Mucosa of gallbladder (tissue), 1 donor: Measurements from ENCODE around the gene PDLIM7. TPM values are rescaled to one million over a fixed set of nuclear protein-coding genes. Genes with fewer than 3 reads are reported as not detected.
A peak's percentile ranks its signal among the peaks of the same experiment; 100 is the strongest.

Experiments used
- DNase-seq: peaks from one replicate; pipeline ENCODE4 v3.0.0-alpha.2; 2020; ENCODE audit warnings: low spot score
- total RNA-seq: library from RNA; stranded (reverse); gene quantifications from one replicate; pipeline ENCODE4 v1.2.1, GENCODE V29; 2021
- donor health status: DM: no; HTN: no; CAD: no.

Gene PDLIM7
- total RNA-seq, 1 donor from 2014 or later, result 227 TPM

- no peak for DNase-seq
Measured at GRCh38 chr5:177458912-177459350, 38.5 kb downstream of the PDLIM7 start.

DNA sequence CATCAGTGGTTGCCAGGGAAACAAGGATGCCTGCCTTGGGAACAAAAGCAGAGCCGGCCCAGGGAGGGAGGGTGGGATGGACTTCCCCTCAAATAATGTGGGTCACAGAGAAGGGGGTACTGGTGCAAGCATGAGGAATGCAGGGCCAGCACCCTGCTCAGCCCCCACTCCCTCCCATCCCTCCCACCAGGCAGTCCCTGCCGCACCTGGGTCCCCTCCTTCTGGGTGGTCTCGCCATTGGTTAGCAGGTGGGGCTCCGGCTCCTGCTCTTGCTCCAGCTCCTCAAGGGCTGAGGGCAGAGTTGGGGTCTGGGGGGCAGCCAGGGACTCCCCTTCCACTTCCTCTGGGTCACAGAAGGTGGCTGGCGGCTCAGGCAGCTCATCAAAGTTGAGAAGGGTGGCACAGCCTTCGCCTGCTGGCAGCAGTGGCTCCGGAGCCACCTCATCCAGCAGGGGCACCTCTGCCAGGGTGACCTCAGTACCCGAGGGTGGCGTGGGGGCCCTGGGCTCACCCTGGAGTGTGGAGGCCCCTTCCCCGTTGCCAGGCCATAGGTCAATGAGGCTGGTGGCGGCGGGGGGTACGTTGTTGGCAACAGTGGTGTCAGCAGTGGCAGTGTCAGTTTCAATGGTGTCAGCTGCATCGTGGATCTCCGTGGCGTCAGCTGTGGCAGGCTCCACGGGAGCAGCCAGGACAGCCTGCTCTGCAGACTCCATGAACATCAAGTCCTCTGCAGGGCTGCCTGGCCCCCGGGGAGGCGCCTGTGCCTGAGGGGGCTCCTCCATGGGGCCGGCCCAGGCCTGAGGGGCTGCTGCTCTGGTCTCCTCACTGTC lies 39.3 kb downstream of the PDLIM7 start:
- no peak for DNase-seq

DNA sequence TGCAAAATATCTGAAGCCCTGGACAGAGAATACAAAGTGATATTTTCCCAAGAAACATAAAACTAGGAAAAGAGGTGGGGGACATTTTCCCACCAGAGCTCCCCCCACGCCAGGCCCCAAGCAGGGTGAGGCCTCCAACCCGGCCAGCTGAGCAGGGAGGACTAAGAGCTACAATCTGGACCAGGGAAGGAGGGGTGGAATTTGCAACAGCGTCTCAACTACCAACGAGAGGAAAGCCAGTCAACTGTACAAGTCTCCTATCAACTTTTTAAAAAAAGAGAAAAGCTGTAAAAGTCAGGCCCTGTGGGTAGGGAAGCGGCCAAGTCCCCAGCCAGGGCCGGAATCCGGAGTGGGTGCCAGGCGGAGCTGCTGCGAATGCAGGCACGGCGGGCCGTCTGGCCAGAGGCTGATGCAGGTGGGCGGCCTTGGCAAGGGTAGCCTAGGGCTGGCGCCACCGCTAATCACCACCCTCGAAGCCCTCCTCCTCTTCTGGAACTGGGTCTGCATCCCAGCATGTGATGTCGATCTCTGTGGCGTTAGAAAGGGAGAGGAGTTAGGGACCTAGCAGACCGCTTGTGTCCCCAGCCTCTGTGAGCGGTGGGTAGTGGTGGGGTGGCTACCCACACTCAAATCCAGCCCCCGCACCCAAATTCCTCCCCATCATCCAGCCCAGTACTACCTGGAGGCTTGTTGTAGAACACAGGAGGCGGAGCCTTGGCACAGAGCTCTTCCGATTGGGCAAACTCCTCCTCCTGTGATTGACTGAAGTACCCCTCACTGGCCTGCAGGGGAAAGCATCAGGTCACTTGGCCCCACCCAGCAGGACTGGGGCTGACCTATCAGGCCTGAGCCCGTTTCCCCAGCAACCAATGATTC lies 40.2 kb downstream of the PDLIM7 start:
- DNase-seq, result peak; percentile 71

DNA sequence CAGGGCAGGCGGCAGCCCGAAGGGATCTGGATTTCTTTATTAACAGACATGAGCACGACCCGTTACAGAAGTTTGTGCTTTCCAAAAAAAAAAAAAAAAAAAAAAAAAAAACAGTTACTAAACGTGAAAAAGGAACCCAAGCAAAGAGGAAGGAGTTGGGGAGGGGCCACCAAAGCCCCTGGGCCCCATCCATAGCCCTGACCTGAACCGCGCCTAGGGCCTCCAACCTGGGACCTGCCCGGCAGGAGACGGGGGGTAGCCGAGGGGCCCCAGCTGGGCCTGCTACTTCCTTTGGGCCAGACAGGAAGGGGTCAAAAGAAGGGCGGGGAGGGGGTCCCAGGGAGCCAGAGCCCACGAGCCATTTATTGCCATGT lies 40.8 kb downstream of the PDLIM7 start:
- DNase-seq, result no peak

- peak; percentile 94 for DNase-seq
Measured at GRCh38 chr5:177455661-177456590, 41.5 kb downstream of the PDLIM7 start.

- peak; percentile 85 for DNase-seq
Measured at GRCh38 chr5:177455036-177455660, 42.3 kb downstream of the PDLIM7 start.

GRCh38 chr5:177454397-177455035 lies 42.9 kb downstream of the PDLIM7 start:
- DNase-seq, result peak; percentile 94

GRCh38 chr5:177453852-177454396 lies 43.5 kb downstream of the PDLIM7 start:
- DNase-seq, result no peak

- DNase-seq, result no peak
Measured at GRCh38 chr5:177452688-177453638, 44.4 kb downstream of the PDLIM7 start.

DNA sequence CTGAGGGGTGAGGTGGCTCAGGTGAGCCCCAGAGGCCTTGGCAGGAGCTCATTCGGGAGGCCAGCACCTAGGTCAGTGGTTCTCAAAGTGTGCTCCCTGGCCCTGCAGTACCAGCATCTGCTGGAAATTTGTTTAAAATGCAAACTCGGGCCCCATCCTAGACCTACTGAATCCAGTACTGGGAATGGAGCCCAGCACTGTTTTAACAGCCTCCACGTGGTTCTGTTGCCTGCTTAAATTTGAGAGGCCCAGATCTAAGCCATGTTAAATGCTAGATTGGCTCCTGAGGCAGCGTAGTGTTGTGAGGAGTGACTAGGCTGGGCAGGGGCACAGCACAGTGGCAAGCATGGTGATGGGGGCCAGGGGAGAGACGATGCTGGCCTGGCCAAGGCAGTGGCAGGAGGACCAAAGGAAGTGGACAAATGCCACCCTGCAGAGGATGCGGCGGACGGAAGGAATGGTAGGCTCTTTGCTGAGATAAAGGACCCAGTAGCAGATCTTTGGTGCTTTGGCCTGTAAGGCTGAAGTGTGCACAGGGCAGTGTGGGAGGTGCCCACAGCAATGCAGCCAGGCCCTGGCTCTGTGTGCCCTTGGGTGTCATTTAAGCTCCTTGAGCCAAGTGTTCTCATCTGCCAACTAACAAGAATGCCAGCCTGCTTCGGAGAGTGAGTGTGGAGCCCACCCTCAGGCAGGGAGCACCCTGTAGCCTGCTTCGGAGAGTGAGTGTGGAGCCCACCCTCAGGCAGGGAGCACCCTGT lies 46.6 kb downstream of the PDLIM7 start:
- no peak for DNase-seq

DNA sequence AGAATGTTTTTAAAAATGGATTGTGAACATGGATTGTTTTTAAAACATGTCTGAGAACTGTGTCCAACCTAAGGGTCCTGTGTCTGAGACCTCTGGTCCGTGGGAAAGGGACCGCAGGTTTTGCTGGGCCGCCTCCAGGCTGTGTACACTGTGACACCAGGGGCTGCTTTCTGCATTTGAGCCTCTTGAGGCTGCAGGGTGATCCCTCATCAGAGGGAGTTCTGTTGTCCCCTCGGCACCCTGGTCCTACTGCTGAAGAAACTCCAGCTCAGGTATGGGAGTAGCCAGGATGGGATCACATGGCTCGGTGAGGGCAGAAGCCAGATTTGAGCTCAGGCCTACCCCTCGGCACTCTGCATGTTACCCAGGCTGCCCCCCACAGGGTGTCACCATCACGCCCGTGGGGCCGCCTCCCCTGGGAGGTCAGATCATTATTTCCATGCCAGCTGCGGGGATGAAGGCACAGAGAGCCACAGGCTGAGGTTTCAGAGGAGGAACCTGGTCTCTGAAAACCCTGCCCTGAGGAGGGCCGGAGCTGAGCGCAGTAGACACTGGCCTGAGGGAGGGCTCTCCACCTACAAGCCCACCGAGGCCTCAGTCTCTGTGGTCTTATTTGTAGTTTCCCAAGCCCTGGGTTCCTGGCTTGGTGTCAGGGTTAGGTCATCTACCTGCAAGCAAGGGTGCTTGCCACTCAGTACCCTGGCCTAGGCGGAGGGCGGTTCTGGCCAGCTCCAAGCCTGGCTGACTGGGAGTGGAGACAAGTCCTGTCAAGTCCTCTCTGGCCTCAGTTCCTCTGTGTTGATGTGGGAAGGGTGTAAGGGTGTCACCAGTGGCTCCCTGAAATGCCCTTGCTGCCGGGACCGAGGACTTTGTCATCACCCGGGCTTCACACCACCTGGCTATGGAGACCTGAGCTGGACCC lies 48.0 kb downstream of the PDLIM7 start:
- no peak for DNase-seq

GRCh38 chr5:177448244-177448950 lies 49.0 kb downstream of the PDLIM7 start:
- no peak for DNase-seq

DNA sequence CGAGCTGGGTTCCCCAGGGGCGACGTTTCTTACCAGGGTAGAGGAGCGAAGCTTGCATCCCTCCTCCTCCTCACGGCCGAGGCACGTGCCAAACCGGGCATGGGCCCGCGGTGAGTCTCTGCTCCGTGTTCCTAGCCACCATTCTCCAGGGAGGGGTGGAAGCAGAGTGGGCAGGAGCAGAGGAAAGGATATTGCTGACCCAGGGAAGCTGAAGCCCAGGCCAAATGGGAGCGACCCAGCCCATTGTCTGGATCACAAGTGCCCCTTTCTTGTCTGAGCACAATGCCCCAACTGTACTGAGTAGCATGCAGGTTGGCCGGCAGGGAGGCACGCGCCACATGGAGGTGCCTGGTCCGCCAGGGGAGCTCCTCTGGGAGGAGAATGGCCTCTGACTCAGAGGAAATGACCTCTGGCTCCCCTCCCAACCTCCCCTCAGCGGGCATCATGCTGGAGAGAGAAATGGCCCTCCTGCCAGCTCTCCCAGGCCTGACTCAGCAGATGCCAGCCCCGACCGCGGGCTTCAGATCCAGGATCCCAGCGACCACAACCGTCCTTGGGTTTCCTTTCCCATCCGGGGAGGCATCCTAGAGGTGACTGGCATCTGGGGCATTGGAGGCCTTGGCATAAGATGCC lies 49.7 kb downstream of the PDLIM7 start:
- DNase-seq, result peak; percentile 47

GRCh38 chr5:177447066-177447610 lies 50.3 kb downstream of the PDLIM7 start:
- peak; percentile 45 for DNase-seq

DNA sequence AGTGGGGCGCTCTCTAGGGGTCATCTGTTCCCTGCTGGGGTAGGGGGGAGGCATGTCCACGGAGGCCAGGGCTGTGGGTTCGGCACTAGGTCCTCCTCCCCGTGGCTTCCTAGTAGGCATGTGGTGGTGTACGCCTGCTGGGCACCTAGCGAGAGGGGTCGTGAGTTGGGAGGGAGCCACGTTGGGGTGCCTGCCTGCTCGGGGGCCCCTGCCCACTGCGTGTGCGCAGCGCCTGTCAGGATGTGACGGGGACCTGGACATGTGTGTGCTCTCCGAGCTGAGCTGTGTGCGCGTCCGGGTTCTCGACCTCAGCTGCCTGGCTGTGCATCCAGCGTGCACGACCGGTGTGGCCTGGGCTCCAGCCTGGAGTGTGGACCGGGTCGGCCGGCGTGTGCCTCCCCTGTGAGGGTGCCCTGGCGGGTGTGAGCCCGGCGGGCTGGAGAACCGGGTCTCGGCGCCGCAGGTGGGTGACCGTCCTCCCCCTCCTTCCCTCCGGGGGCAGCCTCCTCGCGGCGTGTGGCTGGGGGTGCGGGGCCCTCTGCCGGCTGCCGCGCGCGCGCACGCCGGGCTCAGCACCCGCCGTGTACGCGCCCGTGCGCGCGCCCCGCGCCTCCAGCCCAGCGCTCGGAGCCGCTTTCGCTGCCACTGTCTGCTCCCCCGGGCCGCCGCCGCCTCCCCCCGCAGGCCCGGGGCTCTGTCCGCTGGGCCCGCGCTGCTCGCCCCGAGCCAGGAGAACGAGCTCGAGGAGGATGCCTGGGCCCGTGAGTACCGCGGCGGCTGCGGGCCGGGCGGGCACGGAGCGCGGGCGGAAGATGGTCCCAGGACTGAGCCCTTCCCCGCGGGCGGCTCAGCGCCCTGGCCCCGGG lies 51.0 kb downstream of the PDLIM7 start, which contains the start of gene PRR7:
PRR7 (plus strand) TSS at position 615 of the 866 bp plus-strand sequence. CDS start 8,254 bp downstream, outside the sequence.
- peak; percentile 56 for DNase-seq
